ENCODE measurements around the gene DNAH17. TPM values are rescaled to one million over a fixed set of nuclear protein-coding genes. Genes with fewer than 3 reads are reported as not detected.

The DNAH17 gene
- total RNA-seq, 2 donors from 2014 or later, result 0.13 to 0.64 TPM

GRCh38 chr17:78592991-78593329 is 15.8 kb upstream of the DNAH17 start:
- Mint-ChIP-seq H3K9me3 (no peaks in the 10 kb centered on the region), H3K27me3 (ENCODE audit: insufficient read depth) (no peaks in the 10 kb centered on the region), H3K4me3 (no peak overlapping the region), H3K4me1 (peaks cover 19% of the 10 kb centered on the region), H3K36me3 (ENCODE audit: low read depth) (no peaks in the 10 kb centered on the region), H3K27ac (no peak overlapping the region)
- H3K9ac ChIP-seq (ENCODE audit: extremely low read depth, low read length, poor library complexity, severe bottlenecking), result no peak overlapping the region
- H3K4me1 ChIP-seq (ENCODE audit: control insufficient read depth, insufficient read depth, low read length), result peaks cover 12% of the 10 kb centered on the region
- no peak overlapping the region for H3K4me3 ChIP-seq (ENCODE audit: low read length)
- WGBS, 2 experiments (ENCODE audit: insufficient coverage in 1 of 2, insufficient read length in 1 of 2), result 90 to 94% methylated on average over 3 to 6 of the region's 6 CpGs
- H3K27me3 ChIP-seq (ENCODE audit: control insufficient read depth, insufficient read depth, low read length, poor library complexity, severe bottlenecking), result no peaks in the 10 kb centered on the region
- DNase-seq, result no peak
- no peaks in the 10 kb centered on the region for H3K36me3 ChIP-seq (ENCODE audit: control insufficient read depth, insufficient read depth, low read length)
- H3K9me3 ChIP-seq (ENCODE audit: control insufficient read depth, low read length), result no peaks in the 10 kb centered on the region
- no peak overlapping the region for H3K27ac ChIP-seq (ENCODE audit: low read depth, low read length)
- TF ChIP-seq CTCF (conservative IDR thresholded peaks at IDR 0.05), result no peak

GRCh38 chr17:78591263-78591671 is 14.1 kb upstream of the DNAH17 start:
- Mint-ChIP-seq H3K4me3 (no peak overlapping the region), H3K27me3 (ENCODE audit: insufficient read depth) (no peaks in the 10 kb centered on the region), H3K9me3 (no peaks in the 10 kb centered on the region), H3K36me3 (ENCODE audit: low read depth) (no peaks in the 10 kb centered on the region), H3K4me1 (peaks cover 33% of the 10 kb centered on the region), H3K27ac (no peak overlapping the region)
- H3K9me3 ChIP-seq (ENCODE audit: control insufficient read depth, low read length), result no peaks in the 10 kb centered on the region
- no peak for DNase-seq
- WGBS, 2 experiments (ENCODE audit: insufficient coverage in 1 of 2, insufficient read length in 1 of 2), result 94 to 97% methylated on average over 13 to 16 of the region's 16 CpGs
- no peak overlapping the region for H3K27ac ChIP-seq (ENCODE audit: low read depth, low read length)
- TF ChIP-seq CTCF (conservative IDR thresholded peaks at IDR 0.05), result no peak
- no peak overlapping the region for H3K9ac ChIP-seq (ENCODE audit: extremely low read depth, low read length, poor library complexity, severe bottlenecking)
- H3K4me1 ChIP-seq (ENCODE audit: control insufficient read depth, insufficient read depth, low read length), result peaks cover 12% of the 10 kb centered on the region
- H3K36me3 ChIP-seq (ENCODE audit: control insufficient read depth, insufficient read depth, low read length), result no peaks in the 10 kb centered on the region
- H3K27me3 ChIP-seq (ENCODE audit: control insufficient read depth, insufficient read depth, low read length, poor library complexity, severe bottlenecking), result no peaks in the 10 kb centered on the region
- no peak overlapping the region for H3K4me3 ChIP-seq (ENCODE audit: low read length)

- Histone ChIP-seq H3K27me3 (ENCODE audit: control insufficient read depth, insufficient read depth, low read length, poor library complexity, severe bottlenecking) (no peaks in the 10 kb centered on the region), H3K9ac (ENCODE audit: extremely low read depth, low read length, poor library complexity, severe bottlenecking) (no peak overlapping the region), H3K27ac (ENCODE audit: low read depth, low read length) (no peak overlapping the region), H3K9me3 (ENCODE audit: control insufficient read depth, low read length) (no peaks in the 10 kb centered on the region), H3K36me3 (ENCODE audit: control insufficient read depth, insufficient read depth, low read length) (no peaks in the 10 kb centered on the region), H3K4me3 (ENCODE audit: low read length) (no peak overlapping the region), H3K4me1 (ENCODE audit: control insufficient read depth, insufficient read depth, low read length) (peaks cover 12% of the 10 kb centered on the region)
- no peak for TF ChIP-seq CTCF (conservative IDR thresholded peaks at IDR 0.05)
- Mint-ChIP-seq H3K36me3 (ENCODE audit: low read depth) (no peaks in the 10 kb centered on the region), H3K27me3 (ENCODE audit: insufficient read depth) (no peaks in the 10 kb centered on the region), H3K4me3 (no peak overlapping the region), H3K27ac (no peak overlapping the region), H3K9me3 (no peaks in the 10 kb centered on the region), H3K4me1 (peaks cover 29% of the 10 kb centered on the region)
- WGBS, 2 experiments (ENCODE audit: insufficient coverage in 1 of 2, insufficient read length in 1 of 2), result 93 to 95% methylated on average over 7 to 13 of the region's 13 CpGs
- DNase-seq, result no peak
Observed at GRCh38 chr17:78589885-78590284, 12.7 kb upstream of the DNAH17 start.

All from endodermal cell (in vitro differentiated cells).